HEK293T (cell line): ENCODE data around the gene RBFOX1.

Experiments used
- ARNT ChIP-seq: fragments of 450-650 bp; IDR thresholded peaks from 2 replicates; pipeline ENCODE4 v1.6.1; 2017; ENCODE audit warnings: mild to moderate bottlenecking
- BHLHE40 ChIP-seq: fragments of 450-650 bp; IDR thresholded peaks from 2 replicates; pipeline ENCODE4 v1.6.1; 2016; ENCODE audit warnings: mild to moderate bottlenecking, moderate library complexity, borderline replicate concordance
- ELF4 ChIP-seq: fragments of 450-650 bp; IDR thresholded peaks from 2 replicates; pipeline ENCODE4 v1.6.1; 2017; ENCODE audit warnings: antibody characterized with exemption
- FOXA1 ChIP-seq: fragments of 450-650 bp; IDR thresholded peaks from 2 replicates; pipeline ENCODE4 v1.6.1; 2016; ENCODE audit warnings: mild to moderate bottlenecking
- FOXK2 ChIP-seq: fragments of 450-650 bp; IDR thresholded peaks from 2 replicates; pipeline ENCODE4 v1.6.1; 2016; ENCODE audit warnings: mild to moderate bottlenecking
- FOXM1 ChIP-seq: fragments of 450-650 bp; IDR thresholded peaks from 2 replicates; pipeline ENCODE4 v1.6.1; 2017; ENCODE audit warnings: mild to moderate bottlenecking, borderline replicate concordance
- HDGF ChIP-seq: fragments of 450-650 bp; IDR thresholded peaks from 2 replicates; pipeline ENCODE4 v1.6.1; 2017; ENCODE audit warnings: antibody characterized with exemption, borderline replicate concordance
- L3MBTL2 ChIP-seq: fragments of 450-650 bp; conservative IDR thresholded peaks from 2 replicates; pipeline ENCODE4 v1.6.1; 2016; ENCODE audit warnings: mild to moderate bottlenecking
- NFRKB ChIP-seq: fragments of 450-650 bp; IDR thresholded peaks from 2 replicates; pipeline ENCODE4 v1.6.1; 2016; ENCODE audit warnings: mild to moderate bottlenecking, moderate library complexity
- PKNOX1 ChIP-seq: fragments of 450-650 bp; IDR thresholded peaks from 2 replicates; pipeline ENCODE4 v1.6.1; 2016
- SP1 ChIP-seq: fragments of 450-650 bp; IDR thresholded peaks from 2 replicates; pipeline ENCODE4 v1.6.1; 2017
- SUZ12 ChIP-seq: fragments of 450-650 bp; IDR thresholded peaks from 2 replicates; pipeline ENCODE4 v1.6.1; 2016; ENCODE audit warnings: mild to moderate bottlenecking
- ZNF384 ChIP-seq: fragments of 450-650 bp; IDR thresholded peaks from 2 replicates; pipeline ENCODE4 v1.6.1; 2016

- TF ChIP-seq SUZ12, result no peak
- no peak for TF ChIP-seq ZNF384
- TF ChIP-seq HDGF, result no peak
- no peak for TF ChIP-seq BHLHE40
- TF ChIP-seq SP1, result no peak
- no peak for TF ChIP-seq ELF4
- TF ChIP-seq L3MBTL2, result no peak
- no peak for TF ChIP-seq FOXK2
- TF ChIP-seq FOXM1, result no peak
- TF ChIP-seq FOXA1, result no peak
- TF ChIP-seq PKNOX1, result no peak
- no peak for TF ChIP-seq ARNT
- no peak for TF ChIP-seq NFRKB
These were observed 119.4 kb downstream of the RBFOX1 start for GRCh38 chr16:7452090-7452489.
